Neural cell (in vitro differentiated cells): ENCODE measurements around the gene RDM1. TPM values are rescaled to one million over a fixed set of nuclear protein-coding genes. Genes with fewer than 3 reads are reported as not detected.

Source experiments
- H2AFZ ChIP-seq: fragments of 200-600, 300-800 bp; sonication (generic), shearing (Covaris generic); 2 replicates; pipeline ENCODE4 v1.6.0; 2014; ENCODE audit warnings: low read depth, mild to moderate bottlenecking, antibody characterized with exemption, low read length, moderate library complexity
- H3F3A ChIP-seq: fragments of 200-600 bp; shearing (Covaris generic); 2 replicates; pipeline ENCODE4 v1.6.1; 2016; ENCODE audit warnings: mild to moderate bottlenecking, moderate library complexity, mixed read lengths, antibody characterized with exemption, low read length; ENCODE audit not compliant: insufficient read depth, poor library complexity, severe bottlenecking
- H3K27ac ChIP-seq: fragments of 200-600, 300-800 bp; sonication (generic), shearing (Covaris generic); 2 replicates; pipeline ENCODE4 v1.5.1; 2014; ENCODE audit warnings: mild to moderate bottlenecking, low read length, moderate library complexity
- H3K27me3 ChIP-seq: fragments of 300-800, 200-600 bp; sonication (generic), shearing (Covaris generic); 2 replicates; pipeline ENCODE4 v1.6.0; 2014; ENCODE audit warnings: mild to moderate bottlenecking, low read depth, low read length, moderate library complexity; ENCODE audit not compliant: insufficient read depth
- H3K36me3 ChIP-seq: fragments of 300-800, 200-600 bp; sonication (generic), shearing (Covaris generic); 2 replicates; pipeline ENCODE4 v1.5.1; 2014; ENCODE audit warnings: mild to moderate bottlenecking, antibody characterized with exemption, low read length, moderate library complexity; ENCODE audit not compliant: insufficient read depth
- H3K4me2 ChIP-seq: fragments of 300-800, 200-600 bp; sonication (generic), shearing (Covaris generic); 2 replicates; pipeline ENCODE4 v1.6.0; 2014; ENCODE audit warnings: mild to moderate bottlenecking, low read length
- H3K4me3 ChIP-seq: fragments of 300-800, 200-600 bp; sonication (generic), shearing (Covaris generic); 2 replicates; pipeline ENCODE4 v1.5.1; 2014; ENCODE audit warnings: mild to moderate bottlenecking, low read length, moderate library complexity
- H3K79me2 ChIP-seq: fragments of 200-600 bp; shearing (Covaris generic); replicated peaks from 2 replicates; pipeline ENCODE4 v1.6.0; 2014; ENCODE audit warnings: mild to moderate bottlenecking, low read length, moderate library complexity; ENCODE audit not compliant: insufficient read depth
- H3K9ac ChIP-seq: fragments of 300-800, 200-600 bp; sonication (generic), shearing (Covaris generic); 2 replicates; pipeline ENCODE4 v1.6.1; 2016; ENCODE audit warnings: mild to moderate bottlenecking, low read length, mixed read lengths
- H3K9me2 ChIP-seq: fragments of 200-600 bp; shearing (Covaris generic); 2 replicates; pipeline ENCODE4 v1.6.1; 2016; ENCODE audit warnings: mild to moderate bottlenecking, low read length, mixed read lengths; ENCODE audit not compliant: insufficient read depth
- H3K9me3 ChIP-seq: fragments of 200-600, 300-800 bp; sonication (generic), shearing (Covaris generic); 2 replicates; pipeline ENCODE4 v1.6.1; 2016; ENCODE audit warnings: mild to moderate bottlenecking, mixed run types, low read length, moderate library complexity, mixed read lengths
- H4K20me1 ChIP-seq: fragments of 200-600 bp; shearing (Covaris generic); 2 replicates; pipeline ENCODE4 v1.6.1; 2016; ENCODE audit warnings: mild to moderate bottlenecking, mixed run types; ENCODE audit not compliant: insufficient read depth
- CTCF ChIP-seq: fragments of 450-650 bp; IDR thresholded peaks from 2 replicates; pipeline ENCODE4 v1.5.1; 2014; ENCODE audit warnings: antibody characterized with exemption, mild to moderate bottlenecking, moderate library complexity; ENCODE audit not compliant: poor library complexity, severe bottlenecking
- EP300 ChIP-seq: fragments of 450-650 bp; conservative IDR thresholded peaks from 2 replicates; pipeline ENCODE4 v1.6.1; 2014; ENCODE audit warnings: antibody characterized with exemption, mild to moderate bottlenecking, moderate library complexity; ENCODE audit not compliant: poor library complexity, severe bottlenecking
- EZH2 ChIP-seq: fragments of 200-600, 300-800 bp; shearing (Covaris generic), sonication (generic); IDR thresholded peaks from 2 replicates; pipeline ENCODE4 v1.6.1; 2014; ENCODE audit warnings: antibody characterized with exemption, low read length, borderline replicate concordance, mild to moderate bottlenecking; ENCODE audit not compliant: insufficient read depth, poor library complexity, severe bottlenecking
- MXI1 ChIP-seq: fragments of 450-650 bp; conservative IDR thresholded peaks from 2 replicates; pipeline ENCODE4 v1.6.1; 2014; ENCODE audit warnings: antibody characterized with exemption, mild to moderate bottlenecking; ENCODE audit not compliant: poor library complexity, severe bottlenecking
- POLR2AphosphoS5 ChIP-seq: IDR thresholded peaks from 2 replicates; pipeline ENCODE4 v1.6.1; 2012
- RAD21 ChIP-seq: fragments of 450-650 bp; conservative IDR thresholded peaks from 2 replicates; pipeline ENCODE4 v1.6.1; 2014; ENCODE audit warnings: antibody characterized with exemption, mild to moderate bottlenecking, moderate library complexity
- REST ChIP-seq: IDR thresholded peaks from 2 replicates; pipeline ENCODE4 v1.6.1; 2012; ENCODE audit warnings: borderline replicate concordance
- SMC3 ChIP-seq: fragments of 450-650 bp; conservative IDR thresholded peaks from 2 replicates; pipeline ENCODE4 v1.6.1; 2014; ENCODE audit warnings: antibody characterized with exemption, mild to moderate bottlenecking, moderate library complexity; ENCODE audit not compliant: poor library complexity
- TAF1 ChIP-seq: IDR thresholded peaks from 2 replicates; pipeline ENCODE4 v1.6.1; 2012; ENCODE audit warnings: low read depth
- polyA plus RNA-seq: library from polyadenylated mRNA; depleted of rRNA; stranded (reverse); fragments of >200 nt; gene quantifications from 2 replicates; pipeline ENCODE4 v1.2.3, GENCODE V29; 2014

The RDM1 gene
- polyA plus RNA-seq, 1 donor from 2014 or later, result not detected

GRCh38 chr17:35906191-35906925 is 24.2 kb downstream of the RDM1 start:
- TF ChIP-seq RAD21 (no peak), TAF1 (no peak), SMC3 (no peak), REST (no peak), EP300 (no peak), CTCF (no peak), EZH2 (no peak)
- H3K4me3 ChIP-seq, result no peak overlapping the region
- H2AFZ ChIP-seq, result no peak overlapping the region

GRCh38 chr17:35903451-35903850 is 27.1 kb downstream of the RDM1 start:
- H3K9ac ChIP-seq, result no peak overlapping the region
- no peaks in the 10 kb centered on the region for H3K9me2 ChIP-seq
- no peaks in the 10 kb centered on the region for H3K9me3 ChIP-seq
- TF ChIP-seq REST (no peak), POLR2AphosphoS5 (no peak), MXI1 (no peak), RAD21 (no peak), CTCF (no peak), TAF1 (no peak), SMC3 (no peak), EP300 (no peak), EZH2 (no peak)
- H3K4me2 ChIP-seq, result no peak overlapping the region
- H3F3A ChIP-seq, result no peaks in the 10 kb centered on the region
- H3K36me3 ChIP-seq, result no peaks in the 10 kb centered on the region
- no peaks in the 10 kb centered on the region for H3K27me3 ChIP-seq
- H2AFZ ChIP-seq, result no peak overlapping the region
- no peak overlapping the region for H3K4me3 ChIP-seq
- no peak overlapping the region for H3K27ac ChIP-seq
- H4K20me1 ChIP-seq, result no peaks in the 10 kb centered on the region
- no peaks in the 10 kb centered on the region for H3K79me2 ChIP-seq

More at GRCh38 chr17:35906191-35906925, 24.2 kb downstream of the RDM1 start:
- H3K27me3 ChIP-seq, result no peaks in the 10 kb centered on the region
- H3F3A ChIP-seq, result no peaks in the 10 kb centered on the region
- H3K9me2 ChIP-seq, result no peaks in the 10 kb centered on the region
- no peaks in the 10 kb centered on the region for H3K79me2 ChIP-seq
- no peaks in the 10 kb centered on the region for H4K20me1 ChIP-seq
- H3K36me3 ChIP-seq, result no peaks in the 10 kb centered on the region
- H3K27ac ChIP-seq, result no peak overlapping the region
- H3K9ac ChIP-seq, result no peak overlapping the region
- no peak overlapping the region for H3K4me2 ChIP-seq
- no peaks in the 10 kb centered on the region for H3K9me3 ChIP-seq
